B cell (primary cell): ENCODE data around the gene PROSER1. TPM values are rescaled to one million over a fixed set of nuclear protein-coding genes. Genes with fewer than 3 reads are reported as not detected.

Source experiments
- ATAC-seq: fragments of 200-7000 bp; cut with Tn5 transposase; one replicate; pipeline ENCODE4 v1.10.0; 2021; ENCODE audit warnings: low read depth, mild to moderate bottlenecking, moderate number of reproducible peaks, moderate library complexity
- CTCF ChIA-PET: fragments of 350-600 bp; sonication (Branson Sonifier 250); formaldehyde crosslinking; loops from one replicate; lab custom pipeline; 2021; ENCODE audit warnings: antibody characterized with exemption, inconsistent platforms; lab: Charles Lee
- POLR2A ChIA-PET: fragments of 350-600 bp; sonication (Branson Sonifier 250); formaldehyde crosslinking; loops from one replicate; lab custom pipeline; 2021; ENCODE audit warnings: antibody characterized with exemption; lab: Charles Lee
- DNase-seq: peaks from one replicate; pipeline ENCODE4 v3.0.0; 2013
- H2AFZ ChIP-seq: 2 replicates; pipeline ENCODE4 v1.6.1; 2012; ENCODE audit warnings: mild to moderate bottlenecking, low read depth, low read length; ENCODE audit not compliant: insufficient read depth, poor library complexity, severe bottlenecking
- H3K27ac ChIP-seq, 2 donors: 1 replicate in 1 of 2; 2 replicates in 1 of 2; pipeline ENCODE4 v1.5.1; 2012 to 2013; ENCODE audit warnings: low read length in 2 of 2, mild to moderate bottlenecking in 2 of 2, moderate library complexity in 1 of 2
- H3K27me3 ChIP-seq, 4 experiments: fragments of 200-600 bp in 1 of 4; sonication (generic) in 1 of 4; replicated peaks in 1 of 4; 1 replicate in 2 of 4; 2 replicates in 2 of 4; pipeline versions ENCODE4 v1.6.1 to v1.7.0; 2013 to 2016; ENCODE audit warnings: low read length in 3 of 4, mild to moderate bottlenecking in 2 of 4, mixed read lengths in 1 of 4, moderate library complexity in 1 of 4; ENCODE audit not compliant: insufficient read depth in 4 of 4, control insufficient read depth in 3 of 4; ENCODE audit errors: control extremely low read depth in 1 of 4
- H3K36me3 ChIP-seq, 2 experiments: replicated peaks in 1 of 2; 1 replicate in 1 of 2; 2 replicates in 1 of 2; pipeline versions ENCODE4 v1.6.1 to v1.7.1; 2013; ENCODE audit warnings: low read length in 1 of 2; ENCODE audit not compliant: insufficient read depth in 2 of 2, control insufficient read depth in 1 of 2; ENCODE audit errors: control extremely low read depth in 1 of 2, extremely low read depth in 1 of 2
- H3K4me1 ChIP-seq, 2 donors: fragments of 200-600 bp in 1 of 2; sonication (generic) in 1 of 2; 1 replicate in 1 of 2; 2 replicates in 1 of 2; pipeline versions ENCODE4 v1.5.1 to v1.6.1; 2013 to 2017; ENCODE audit warnings: low read length in 2 of 2; ENCODE audit not compliant: control insufficient read depth in 2 of 2, insufficient read depth in 2 of 2
- H3K4me2 ChIP-seq: replicated peaks from 2 replicates; pipeline ENCODE3; 2012; ENCODE audit warnings: mild to moderate bottlenecking, low read depth, low read length; ENCODE audit not compliant: poor library complexity, severe bottlenecking
- H3K4me3 ChIP-seq, 5 experiments: fragments of 200-600 bp in 1 of 5; sonication (generic) in 1 of 5; 1 replicate in 3 of 5; 2 replicates in 2 of 5; pipeline versions ENCODE4 v1.5.1 to v1.7.0; 2011 to 2016; ENCODE audit warnings: low read length in 4 of 5, mild to moderate bottlenecking in 4 of 5, low read depth in 2 of 5, control low read depth in 1 of 5, moderate library complexity in 1 of 5; ENCODE audit not compliant: insufficient read depth in 1 of 5; ENCODE audit errors: control extremely low read depth in 1 of 5, extremely low read depth in 1 of 5
- H3K79me2 ChIP-seq: fragments of 200-600 bp; sonication (generic); one replicate; pipeline ENCODE4 v1.6.0; 2016; ENCODE audit warnings: low read length; ENCODE audit not compliant: control insufficient read depth, insufficient read depth
- H3K9ac ChIP-seq: fragments of 200-600 bp; sonication (generic); 2 replicates; pipeline ENCODE4 v1.6.1; 2017; ENCODE audit warnings: mild to moderate bottlenecking, low read length, moderate library complexity
- H3K9me3 ChIP-seq, 3 donors: one replicate each; pipeline versions ENCODE4 v1.6.1 to v1.7.1; 2013; ENCODE audit warnings: low read length in 2 of 3; ENCODE audit not compliant: control insufficient read depth in 2 of 3, insufficient read depth in 1 of 3; ENCODE audit errors: control extremely low read depth in 1 of 3
- H4K20me1 ChIP-seq: 2 replicates; pipeline ENCODE4 v1.6.0; 2012; ENCODE audit warnings: mild to moderate bottlenecking, low read length; ENCODE audit not compliant: insufficient read depth, control insufficient read depth, poor library complexity, severe bottlenecking
- H3K27ac Mint-ChIP-seq: one replicate; pipeline ENCODE4 v1.8.0; 2021; ENCODE audit warnings: mixed read lengths
- H3K27me3 Mint-ChIP-seq: one replicate; pipeline ENCODE4 v1.8.0; 2021; ENCODE audit warnings: mixed read lengths
- H3K4me1 Mint-ChIP-seq: one replicate; pipeline ENCODE4 v1.8.0; 2021; ENCODE audit warnings: mixed read lengths
- H3K4me3 Mint-ChIP-seq: one replicate; pipeline ENCODE4 v1.8.0; 2021; ENCODE audit warnings: mixed read lengths
- H3K9me3 Mint-ChIP-seq: one replicate; pipeline ENCODE4 v1.8.0; 2022; ENCODE audit warnings: mixed read lengths; ENCODE audit not compliant: insufficient read depth
- EZH2 ChIP-seq: IDR thresholded peaks from 2 replicates; pipeline ENCODE4 v1.6.1; 2012; ENCODE audit warnings: borderline replicate concordance, low read depth, mild to moderate bottlenecking, moderate library complexity, low read length; ENCODE audit not compliant: insufficient read depth, poor library complexity, severe bottlenecking
- WGBS: methylation state at CpG from one replicate; pipeline ENCODE4 v1.1.5; 2013; ENCODE audit warnings: missing lambda C conversion rate; ENCODE audit not compliant: insufficient coverage; 5-methylcytosine and 5-hydroxymethylcytosine counted together
- intact Hi-C: fragments of 100-400 bp; cut with micrococcal nuclease; formaldehyde crosslinking; loops from one replicate; pipeline ENCODE4 v1.10.0; 2022
- polyA plus RNA-seq: library from polyadenylated mRNA; depleted of rRNA; stranded (reverse); fragments of >200 nt; gene quantifications from 2 replicates; pipeline ENCODE4 v1.2.3, GENCODE V29; 2012
- total RNA-seq, 2 donors: library from RNA; stranded (reverse); fragments of 120-200 nt in 1 of 2; gene quantifications; 1 replicate in 1 of 2; 2 replicates in 1 of 2; pipeline versions ENCODE4 v1.2.3 to v1.2.4, GENCODE V29; 2013 to 2022
- TF ChIP-seq, protein P1 (sequence below): fragments of 200-600 bp; IDR thresholded peaks from one replicate; pipeline ENCODE4 v1.8.0; 2022; ENCODE audit warnings: antibody characterized with exemption, mild to moderate bottlenecking

Gene PROSER1
- total and polyA plus RNA-seq, 2 donors (not counting 1 experiment from before 2014, with no cell fraction given): 18.1 to 63.5 TPM

GRCh38 chr13:39020853-39021462 lies 16.9 kb downstream of the PROSER1 start:
- no peak overlapping the region for H3K9ac ChIP-seq
- no peak for DNase-seq
- Mint-ChIP-seq H3K4me3 (no peak overlapping the region), H3K4me1 (no peaks in the 10 kb centered on the region), H3K27me3 (no peaks in the 10 kb centered on the region), H3K27ac (no peak overlapping the region), H3K9me3 (no peaks in the 10 kb centered on the region)
- no peaks in the 10 kb centered on the region for H3K4me1 ChIP-seq
- no peaks in the 10 kb centered on the region for H3K79me2 ChIP-seq
- ATAC-seq: no peak
- POLR2A ChIA-PET: no interaction called here
- H3K4me2 ChIP-seq: no peak overlapping the region
- WGBS: no CpG with 5 or more reads among the region's 4 CpGs
- H3K27ac ChIP-seq: no peak overlapping the region
- H2AFZ ChIP-seq: no peak overlapping the region
- CTCF ChIA-PET: no interaction called here
- H3K4me3 ChIP-seq: no peak overlapping the region
- intact Hi-C loops: no loop called here
- H3K27me3 ChIP-seq: no peaks in the 10 kb centered on the region
- no peaks in the 10 kb centered on the region for H3K9me3 ChIP-seq
- TF ChIP-seq, protein P1, sequence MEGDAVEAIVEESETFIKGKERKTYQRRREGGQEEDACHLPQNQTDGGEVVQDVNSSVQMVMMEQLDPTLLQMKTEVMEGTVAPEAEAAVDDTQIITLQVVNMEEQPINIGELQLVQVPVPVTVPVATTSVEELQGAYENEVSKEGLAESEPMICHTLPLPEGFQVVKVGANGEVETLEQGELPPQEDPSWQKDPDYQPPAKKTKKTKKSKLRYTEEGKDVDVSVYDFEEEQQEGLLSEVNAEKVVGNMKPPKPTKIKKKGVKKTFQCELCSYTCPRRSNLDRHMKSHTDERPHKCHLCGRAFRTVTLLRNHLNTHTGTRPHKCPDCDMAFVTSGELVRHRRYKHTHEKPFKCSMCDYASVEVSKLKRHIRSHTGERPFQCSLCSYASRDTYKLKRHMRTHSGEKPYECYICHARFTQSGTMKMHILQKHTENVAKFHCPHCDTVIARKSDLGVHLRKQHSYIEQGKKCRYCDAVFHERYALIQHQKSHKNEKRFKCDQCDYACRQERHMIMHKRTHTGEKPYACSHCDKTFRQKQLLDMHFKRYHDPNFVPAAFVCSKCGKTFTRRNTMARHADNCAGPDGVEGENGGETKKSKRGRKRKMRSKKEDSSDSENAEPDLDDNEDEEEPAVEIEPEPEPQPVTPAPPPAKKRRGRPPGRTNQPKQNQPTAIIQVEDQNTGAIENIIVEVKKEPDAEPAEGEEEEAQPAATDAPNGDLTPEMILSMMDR: no peak
- no peak for TF ChIP-seq EZH2
- H4K20me1 ChIP-seq: no peaks in the 10 kb centered on the region
- peaks cover 6 to 64% of the 10 kb centered on the region in 2 experiments for H3K36me3 ChIP-seq

DNA sequence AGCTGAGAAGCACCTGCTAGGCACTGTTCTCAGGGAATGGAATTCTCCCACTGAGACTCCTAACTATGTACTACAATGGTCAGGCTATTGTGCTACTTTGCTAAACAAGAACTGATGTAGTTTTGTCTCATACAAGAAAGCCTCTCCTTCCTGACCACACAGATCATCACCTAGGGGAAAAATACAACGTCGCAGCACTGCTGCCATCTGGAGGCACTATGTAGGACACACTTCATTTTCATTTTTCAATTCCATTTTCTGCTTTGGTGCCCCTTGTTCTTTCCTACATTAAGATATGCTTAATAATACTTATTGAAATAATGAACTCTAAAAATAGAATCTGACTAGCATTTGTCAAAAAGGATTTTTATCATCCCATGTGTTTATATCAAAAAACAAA lies 21.1 kb downstream of the PROSER1 start:
- no peak overlapping the region for H3K4me2 ChIP-seq
- H3K9me3 Mint-ChIP-seq: no peaks in the 10 kb centered on the region
- H3K4me3 ChIP-seq: no peak overlapping the region
- H3K4me1 Mint-ChIP-seq: no peaks in the 10 kb centered on the region
- no peaks in the 10 kb centered on the region for H3K27me3 ChIP-seq
- H3K27ac Mint-ChIP-seq: no peak overlapping the region
- no peak overlapping the region for H2AFZ ChIP-seq
- WGBS: no CpG with 5 or more reads among the region's 2 CpGs
- ChIA-PET CTCF (no interaction called here), POLR2A (no interaction called here)
- ATAC-seq: no peak
- H3K79me2 ChIP-seq: no peaks in the 10 kb centered on the region
- DNase-seq: peak; percentile 14
- H3K9ac ChIP-seq: no peak overlapping the region
- no peaks in the 10 kb centered on the region for H4K20me1 ChIP-seq
- no peak for TF ChIP-seq EZH2
- TF ChIP-seq, protein P1: peak; percentile 49
- peaks cover 7 to 55% of the 10 kb centered on the region in 2 experiments for H3K36me3 ChIP-seq
- no peaks in the 10 kb centered on the region for H3K27me3 Mint-ChIP-seq
- intact Hi-C loops: no loop called here
- no peak overlapping the region for H3K4me3 Mint-ChIP-seq
- H3K4me1 ChIP-seq: no peaks in the 10 kb centered on the region
- H3K27ac ChIP-seq: no peak overlapping the region
- H3K9me3 ChIP-seq: no peaks in the 10 kb centered on the region
